ENCODE results near the gene MKRN2.

Gene MKRN2

DNA sequence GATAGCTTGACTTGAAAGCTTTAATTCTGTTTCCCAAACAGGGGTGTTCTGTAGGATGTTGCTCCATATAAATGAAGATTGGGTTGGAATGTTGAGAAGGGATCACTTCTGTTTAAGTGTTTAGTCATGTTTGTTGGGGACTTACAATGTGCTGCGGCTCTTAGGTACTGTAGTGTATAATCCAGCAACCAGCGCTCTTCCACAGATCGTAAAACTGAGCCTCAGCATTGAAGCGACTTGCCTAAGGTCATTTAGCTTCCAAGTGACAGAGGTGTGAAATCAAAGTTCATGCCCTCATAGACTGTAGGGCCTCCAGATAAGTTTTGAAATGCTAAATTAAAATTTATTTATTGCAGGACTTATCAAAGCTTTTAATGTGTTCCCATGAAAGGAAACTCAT, 1.8 kb downstream of the MKRN2 start:
- TF ChIP-seq CTCF (conservative IDR thresholded peaks at IDR 0.05) (no peak), ZFX (IDR thresholded peaks at IDR 0.05) (no peak)
- no peak overlapping the region for H3K27ac ChIP-seq

DNA sequence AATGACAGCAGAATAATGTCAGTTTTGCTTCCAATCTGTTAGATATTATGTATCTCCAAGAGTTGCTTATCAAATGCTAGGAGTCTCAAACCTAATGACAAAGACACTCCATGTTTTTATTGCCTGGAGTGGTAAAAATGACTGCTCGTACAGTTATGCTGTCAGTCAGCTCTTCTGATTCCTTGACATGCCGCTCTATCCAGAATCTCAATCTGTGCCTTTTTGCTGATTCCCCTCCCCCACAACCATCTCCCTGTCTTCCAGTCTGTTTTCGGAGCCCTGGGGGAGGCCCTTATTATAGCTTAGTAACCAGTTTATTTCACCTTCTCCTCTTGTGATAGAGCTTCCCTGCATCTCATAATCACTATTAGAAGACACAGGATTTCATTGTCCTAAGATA, 2.6 kb downstream of the MKRN2 start:
- TF ChIP-seq ZFX (IDR thresholded peaks at IDR 0.05) (no peak), CTCF (conservative IDR thresholded peaks at IDR 0.05) (no peak)
- H3K27ac ChIP-seq: no peak overlapping the region

- TF ChIP-seq CTCF (conservative IDR thresholded peaks at IDR 0.05): no peak
- no peak for TF ChIP-seq ZFX (IDR thresholded peaks at IDR 0.05)
- H3K27ac ChIP-seq: no peak overlapping the region
Measured at GRCh38 chr3:12560505-12561190, 3.8 kb downstream of the MKRN2 start.

DNA sequence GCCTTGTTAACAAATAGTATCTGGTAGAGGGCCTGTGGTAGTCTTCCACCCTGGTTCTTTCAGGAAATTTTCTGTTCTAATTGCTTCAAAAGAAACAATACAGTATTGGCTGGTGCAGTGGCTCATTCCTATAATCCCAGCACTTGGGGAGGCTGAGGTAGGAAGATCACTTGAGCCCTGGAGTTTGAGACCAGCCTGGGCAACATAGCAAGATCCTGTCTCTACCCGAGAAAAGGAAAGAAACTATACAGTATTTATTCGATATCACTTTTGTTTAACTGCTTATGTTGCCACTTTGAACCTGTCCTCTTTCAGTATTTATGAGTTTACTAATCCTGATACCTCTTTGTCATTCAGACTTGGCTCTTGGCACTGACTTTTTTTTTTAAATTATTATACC, 4.5 kb downstream of the MKRN2 start:
- no peak overlapping the region for H3K27ac ChIP-seq
- TF ChIP-seq CTCF (conservative IDR thresholded peaks at IDR 0.05): no peak
- TF ChIP-seq ZFX (IDR thresholded peaks at IDR 0.05): no peak

DNA sequence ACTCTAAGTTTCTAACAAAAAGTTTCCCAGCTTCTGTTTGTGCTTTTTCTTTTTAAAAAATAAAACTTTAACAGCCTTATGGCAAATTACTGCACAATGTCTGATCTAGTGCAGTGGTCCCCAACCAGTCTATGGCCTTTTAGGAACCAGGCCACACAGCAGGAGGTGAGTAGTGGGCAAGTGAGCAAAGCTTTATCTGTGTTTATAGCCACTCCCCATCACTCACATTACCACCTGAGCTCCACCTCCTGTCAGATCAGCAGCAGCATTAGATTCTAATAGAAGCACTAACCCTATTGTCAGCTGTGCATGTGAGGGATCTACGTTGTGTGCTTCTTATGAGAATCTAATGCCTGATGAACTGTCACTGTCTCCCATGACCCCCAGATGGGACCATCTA, 5.6 kb downstream of the MKRN2 start:
- H3K27ac ChIP-seq: no peak overlapping the region
- TF ChIP-seq CTCF (conservative IDR thresholded peaks at IDR 0.05) (no peak), ZFX (IDR thresholded peaks at IDR 0.05) (no peak)

GRCh38 chr3:12566976-12567375, 10.1 kb downstream of the MKRN2 start:
- H3K27ac ChIP-seq: no peak overlapping the region
- no peak for TF ChIP-seq CTCF (conservative IDR thresholded peaks at IDR 0.05)
- no peak for TF ChIP-seq ZFX (IDR thresholded peaks at IDR 0.05)

DNA sequence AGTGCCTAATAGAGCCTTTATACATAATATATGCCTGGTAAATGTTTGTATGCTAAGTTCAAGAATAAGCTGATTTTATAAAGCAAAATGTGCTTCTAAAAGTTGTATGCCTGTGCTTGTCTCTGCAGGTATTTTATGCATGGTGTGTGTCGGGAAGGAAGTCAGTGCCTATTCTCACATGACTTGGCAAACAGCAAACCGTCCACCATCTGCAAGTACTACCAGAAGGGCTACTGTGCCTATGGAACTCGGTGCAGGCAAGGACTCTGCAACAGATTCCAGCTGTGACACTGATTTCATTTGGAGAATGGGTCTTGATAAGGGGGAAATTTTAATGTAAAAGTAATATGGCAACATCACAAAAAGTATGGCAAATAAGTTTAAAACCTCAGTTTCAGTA, 11.9 kb downstream of the MKRN2 start:
- TF ChIP-seq ZFX (IDR thresholded peaks at IDR 0.05) (no peak), CTCF (conservative IDR thresholded peaks at IDR 0.05) (no peak)
- H3K27ac ChIP-seq: no peak overlapping the region
